MM.1S (cell line): ENCODE results near the gene CACNA2D1.

Source experiments
- CTCF ChIP-seq: fragments of 300-600 bp; sonication (generic); IDR thresholded peaks from 2 replicates; pipeline ENCODE4 v1.5.1; 2016; ENCODE audit warnings: antibody characterized with exemption, low read length, mixed read lengths
- EZH2phosphoT487 ChIP-seq: fragments of 300-600 bp; sonication (generic); IDR thresholded peaks from 2 replicates; pipeline ENCODE4 v1.6.1; 2018; ENCODE audit warnings: antibody characterized with exemption, low read length

DNA sequence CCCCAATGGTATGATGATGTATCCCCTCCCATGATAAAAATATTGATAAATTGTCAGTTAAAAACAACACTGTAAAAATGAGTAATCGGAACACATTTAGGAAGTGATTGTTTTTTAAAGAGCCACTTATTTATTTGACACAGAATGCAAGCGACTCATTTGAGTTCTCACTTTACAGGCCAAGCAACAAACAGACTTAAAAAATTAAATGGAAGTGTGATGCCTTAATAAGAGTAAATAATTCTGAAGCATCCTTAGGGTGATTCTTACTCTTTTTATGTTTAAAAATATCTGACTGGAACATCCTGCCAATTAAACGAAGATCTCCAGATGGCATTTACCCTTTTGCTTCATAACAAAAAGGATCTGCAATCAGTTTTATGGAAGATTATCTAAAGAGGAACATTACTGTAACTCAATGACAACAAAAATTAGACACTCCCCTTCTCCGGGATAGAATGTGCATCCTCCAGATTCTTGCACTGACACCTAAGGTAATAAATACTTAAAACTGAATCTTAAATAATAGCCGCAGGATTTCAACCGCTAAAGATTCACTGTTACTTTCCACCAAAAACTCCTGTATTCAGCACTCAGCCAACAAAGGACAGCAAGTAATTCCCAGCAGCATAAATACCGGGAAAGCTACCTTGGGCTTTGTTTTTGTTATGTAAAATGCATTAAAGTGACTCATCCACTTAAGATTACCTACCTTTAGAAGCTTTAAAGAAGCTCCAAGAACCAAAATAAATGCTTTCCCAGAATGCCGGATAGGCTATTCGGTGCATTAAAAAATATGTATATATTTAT, 1.7 kb downstream of the CACNA2D1 start:
- TF ChIP-seq CTCF (no peak), EZH2phosphoT487 (no peak)
